GM19043 (cell line): Measurements from ENCODE around the gene RAP2C.
"Not testable (repeated sequence)": the region's sequence is repeated elsewhere in the genome, so short reads cannot be mapped to it uniquely, and the experiment has no call there.

Source experiments
- ATAC-seq: cut with Tn5 transposase; IDR thresholded peaks from one replicate; pipeline ENCODE4 v1.9.1; 2021; ENCODE audit warnings: low read depth; ENCODE audit not compliant: unreplicated experiment

The RAP2C gene

DNA sequence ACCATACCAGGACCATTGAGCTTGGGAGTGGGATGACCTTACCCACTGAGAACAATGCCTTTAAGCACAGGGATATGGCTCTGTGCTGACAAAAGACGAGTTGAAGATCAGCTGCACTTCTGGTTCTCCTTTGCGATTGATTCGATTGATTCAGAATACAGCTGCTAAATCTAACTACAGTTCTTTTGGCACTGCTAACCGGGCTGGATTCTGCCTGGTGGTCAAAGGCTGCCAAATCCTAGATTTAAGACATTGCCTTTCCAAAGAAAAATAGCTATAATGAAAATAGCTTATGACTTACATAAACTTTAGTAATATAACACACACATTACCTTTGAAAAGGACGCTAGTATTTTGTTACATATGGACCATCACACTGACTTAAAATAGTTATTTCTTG lies 18.3 kb downstream of the RAP2C start:
- no peak for ATAC-seq

GRCh38 chrX:132199941-132200340 lies 19.3 kb downstream of the RAP2C start:
- ATAC-seq = no peak

DNA sequence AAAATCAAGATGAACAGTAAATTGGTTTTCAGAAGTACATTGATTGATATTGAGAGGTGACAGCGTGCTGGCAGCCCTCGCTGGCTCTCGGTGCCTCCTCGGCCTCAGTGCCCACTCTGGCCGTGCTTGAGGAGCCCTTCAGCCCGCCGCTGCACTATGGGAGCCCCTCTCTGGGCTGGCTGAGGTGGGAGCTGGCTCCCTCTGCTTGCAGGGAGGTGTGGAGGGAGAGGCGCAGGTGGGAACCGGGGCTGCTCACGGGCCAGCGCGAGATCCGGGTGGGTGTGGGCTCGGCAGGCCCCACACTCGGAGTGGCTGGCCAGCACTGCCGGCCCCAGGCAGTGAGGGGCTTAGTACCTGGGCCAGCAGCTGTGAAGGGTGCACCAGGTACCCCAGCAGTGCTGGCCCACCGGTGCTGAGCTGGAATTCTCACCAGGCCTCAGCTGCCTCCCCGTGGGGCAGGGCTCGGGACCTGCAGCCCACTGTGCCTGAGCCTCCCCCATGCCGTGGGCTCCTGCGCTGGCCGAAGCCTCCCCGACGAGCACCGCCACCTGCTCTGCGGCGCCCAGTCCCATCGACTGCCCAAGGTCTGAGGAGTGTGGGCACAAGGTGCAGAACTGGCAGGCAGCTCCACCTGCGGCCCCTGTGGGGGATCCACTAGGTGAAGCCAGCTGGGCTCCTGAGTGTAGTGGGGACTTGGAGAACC lies 25.2 kb downstream of the RAP2C start:
- no peak for ATAC-seq

- no peak for ATAC-seq
Observed at GRCh38 chrX:132191938-132192337, 27.3 kb downstream of the RAP2C start.

DNA sequence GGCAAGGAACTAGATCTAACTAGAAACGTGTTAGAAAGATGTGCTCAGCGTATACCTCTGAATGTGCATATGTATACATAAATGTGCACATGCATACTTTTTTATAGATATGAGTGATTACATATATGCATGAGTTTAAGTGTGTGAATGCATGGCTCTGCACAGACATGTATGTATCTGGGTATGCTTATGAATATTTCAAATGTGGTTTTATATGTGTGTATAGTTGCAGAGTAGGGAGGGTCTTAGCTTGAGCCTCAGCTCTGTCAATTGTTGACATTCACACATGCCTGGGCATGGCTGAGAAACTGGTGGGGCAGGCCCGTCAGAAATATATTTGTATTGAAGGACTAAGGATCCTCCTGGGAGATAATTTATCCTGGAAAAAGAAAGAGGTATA lies 31.1 kb downstream of the RAP2C start:
- no peak for ATAC-seq

DNA sequence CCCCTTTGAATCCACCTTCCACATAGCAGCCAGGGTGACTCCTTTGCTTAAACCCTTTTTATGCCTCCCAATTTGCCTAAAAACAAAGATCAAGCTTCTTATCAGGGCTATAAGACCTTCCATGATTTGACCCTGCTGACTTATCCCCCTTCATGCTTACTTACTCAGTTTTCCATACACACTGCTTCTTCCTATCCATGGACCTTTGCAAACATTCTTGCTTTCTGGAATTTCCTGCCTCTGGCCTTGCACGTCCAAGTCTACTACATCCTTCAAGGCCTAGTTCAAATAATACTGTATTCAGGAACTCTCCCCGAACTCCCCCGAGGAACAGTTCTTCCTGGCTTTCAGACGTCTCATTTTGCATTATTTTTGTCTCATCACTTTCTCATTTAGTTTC lies 31.8 kb downstream of the RAP2C start:
- ATAC-seq = no peak

GRCh38 chrX:132184871-132185270 lies 34.4 kb downstream of the RAP2C start:
- ATAC-seq = no peak

DNA sequence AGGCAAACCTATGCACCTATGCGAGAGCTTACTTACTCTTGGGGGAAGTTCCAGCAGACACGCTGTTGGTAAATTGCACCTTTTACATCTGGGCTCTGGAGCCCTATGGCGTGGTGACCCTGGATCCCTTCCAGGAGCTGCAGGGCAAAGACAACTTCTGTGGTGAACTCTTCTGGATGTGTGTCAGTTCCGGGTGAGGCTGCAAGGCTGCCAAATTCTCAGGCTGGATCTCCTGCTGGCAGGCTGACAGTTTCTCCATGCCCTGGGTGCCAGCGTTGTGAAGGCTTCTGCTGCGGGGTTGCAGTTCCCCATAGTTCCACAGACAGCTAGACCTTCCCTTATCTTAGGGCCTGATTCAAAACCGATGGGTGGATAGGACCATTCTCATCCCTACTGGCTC lies 37.9 kb downstream of the RAP2C start:
- no peak for ATAC-seq

- no peak for ATAC-seq
Observed at GRCh38 chrX:132180929-132181328, 38.3 kb downstream of the RAP2C start.

DNA sequence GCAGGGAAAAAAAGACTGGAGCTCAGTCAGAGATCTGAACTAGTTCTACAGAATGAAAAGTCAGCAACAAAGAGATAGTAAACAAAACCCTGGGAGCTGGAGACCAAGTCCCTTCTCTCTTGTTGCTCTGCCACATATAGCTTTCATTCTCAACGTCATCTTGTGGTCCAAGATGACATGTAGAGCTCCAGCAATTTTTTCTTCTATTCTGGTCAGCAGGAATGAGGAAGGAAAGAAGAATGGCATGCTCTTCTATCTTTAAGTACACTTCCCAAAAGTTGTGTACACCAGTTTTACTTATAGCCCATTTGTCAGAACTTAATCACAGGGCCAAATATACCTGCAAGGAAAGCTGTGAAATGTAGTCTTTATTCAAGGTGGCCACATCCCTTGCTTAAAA lies 45.6 kb downstream of the RAP2C start:
- ATAC-seq = no peak

DNA sequence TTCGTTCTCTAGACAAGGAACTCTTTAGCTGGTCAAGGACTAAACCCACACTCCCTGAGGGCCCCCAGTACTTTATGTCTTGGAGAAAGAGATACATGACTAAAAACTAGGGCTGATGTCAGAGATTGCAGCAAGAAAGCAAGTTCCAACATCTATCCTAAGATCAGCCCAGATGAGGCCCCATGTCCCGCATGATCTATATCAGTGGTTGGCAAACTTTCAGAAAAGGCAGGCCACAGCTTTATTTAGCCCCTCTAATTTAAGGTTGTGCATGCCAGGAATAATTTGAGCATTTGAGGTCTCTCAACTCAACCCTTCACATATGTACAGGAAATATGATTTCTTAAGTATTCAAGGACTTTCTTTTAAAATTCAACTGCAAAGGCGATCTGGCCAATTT lies 47.4 kb downstream of the RAP2C start:
- ATAC-seq = no peak

- no peak for ATAC-seq
Observed at GRCh38 chrX:132171478-132171877, 47.8 kb downstream of the RAP2C start.

- ATAC-seq = no peak
Observed at GRCh38 chrX:132169554-132169953, 49.7 kb downstream of the RAP2C start.

- no peak for ATAC-seq
Observed at GRCh38 chrX:132165651-132166050, 53.6 kb downstream of the RAP2C start.

GRCh38 chrX:132165005-132165404 lies 54.2 kb downstream of the RAP2C start:
- no peak for ATAC-seq

DNA sequence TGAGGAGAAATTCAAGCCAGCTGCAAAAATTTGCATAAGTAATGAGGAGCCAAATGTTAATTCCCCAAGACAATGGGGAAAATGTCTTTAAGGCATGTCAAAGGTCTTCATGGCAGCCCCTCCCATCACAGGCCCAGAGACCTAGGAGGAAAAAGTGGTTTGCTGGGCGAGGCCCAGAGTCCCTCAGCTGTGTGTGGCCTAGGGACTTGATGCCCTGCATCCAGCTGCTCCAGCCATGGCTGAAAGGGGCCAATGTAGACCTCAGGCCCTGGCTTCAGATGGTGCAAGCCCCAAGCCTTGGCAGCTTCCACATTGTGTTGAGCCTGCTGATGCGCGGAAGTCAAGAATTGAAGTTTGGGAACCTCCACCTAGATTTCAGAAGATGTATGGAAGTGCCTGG lies 56.2 kb downstream of the RAP2C start:
- not testable (repeated sequence) for ATAC-seq

GRCh38 chrX:132153166-132153565 lies 66.1 kb downstream of the RAP2C start:
- no peak for ATAC-seq
